ENCODE data around the gene STAT3.

GRCh38 chr17:42407289-42407836, 19.1 kb upstream of the STAT3 start:
- TF ChIP-seq CTCF (IDR thresholded peaks at IDR 0.05) (no peak), ZFX (IDR thresholded peaks at IDR 0.05; ENCODE audit: borderline replicate concordance) (no peak)

Data from 22Rv1 (cell line).